Kidney (tissue), 14 donors: ENCODE results near the gene PPFIA4. TPM values are rescaled to one million over a fixed set of nuclear protein-coding genes. Genes with fewer than 3 reads are reported as not detected.

ENCODE experiments used
- DNase-seq, 5 donors: peaks; one replicate each; pipeline ENCODE4 v3.0.0-alpha.2; 2013 to 2020
- FAIRE-seq: peaks from 2 replicates; lab custom pipeline; 2012; peaks lifted over from hg19 to GRCh38; lab: Jason Lieb, UNC
- H3K27ac ChIP-seq, 2 donors: one replicate each; pipeline ENCODE4 v1.7.0; 2013; ENCODE audit warnings: low read depth in 2 of 2, low read length in 2 of 2, inconsistent platforms in 1 of 2
- H3K27me3 ChIP-seq: one replicate; pipeline ENCODE4 v1.7.1; 2013; ENCODE audit warnings: low read length, inconsistent platforms; ENCODE audit not compliant: control insufficient read depth, insufficient read depth
- H3K36me3 ChIP-seq, 3 donors: one replicate each; pipeline versions ENCODE4 v1.7.0 to v1.7.1; 2013; ENCODE audit warnings: low read length in 3 of 3, control low read depth in 1 of 3, inconsistent platforms in 1 of 3; ENCODE audit not compliant: insufficient read depth in 3 of 3, control insufficient read depth in 2 of 3
- H3K4me1 ChIP-seq, 3 donors: one replicate each; pipeline versions ENCODE4 v1.7.0 to v1.7.1; 2013; ENCODE audit warnings: low read length in 3 of 3, inconsistent platforms in 1 of 3, low read depth in 1 of 3; ENCODE audit not compliant: control insufficient read depth in 2 of 3, insufficient read depth in 2 of 3
- H3K4me3 ChIP-seq, 3 donors: one replicate each; pipeline versions ENCODE4 v1.7.0 to v1.8.1; 2013; ENCODE audit warnings: low read length in 3 of 3, control low read depth in 1 of 3, inconsistent platforms in 1 of 3
- H3K9ac ChIP-seq, 3 donors: one replicate each; pipeline versions ENCODE4 v1.7.0 to v1.7.1; 2013; ENCODE audit warnings: low read length in 3 of 3, control low read depth in 1 of 3, inconsistent platforms in 1 of 3
- H3K9me3 ChIP-seq, 3 donors: one replicate each; pipeline versions ENCODE4 v1.7.0 to v1.7.1; 2013; ENCODE audit warnings: low read length in 3 of 3, control low read depth in 1 of 3, inconsistent platforms in 1 of 3; ENCODE audit not compliant: control insufficient read depth in 2 of 3, insufficient read depth in 1 of 3
- CTCF ChIP-seq: IDR thresholded peaks from 3 replicates; pipeline ENCODE4 v1.5.1; 2012; ENCODE audit warnings: mild to moderate bottlenecking, moderate library complexity, borderline replicate concordance; ENCODE audit not compliant: insufficient read depth; ENCODE audit errors: extremely low read depth
- intact Hi-C: fragments of 100-400 bp; cut with DNase I; formaldehyde crosslinking; loops from one replicate; pipeline ENCODE4 v1.11.1; 2022
- polyA plus RNA-seq: library from polyadenylated mRNA; stranded (reverse); fragments of 350-450 nt; fragmentation: Illumina TruSeq; extraction: RNeasy Lipid Tissue Mini Kit (QIAGEN cat#74804); gene quantifications from one replicate; pipeline ENCODE4 v1.2.3, GENCODE V29; 2014; ENCODE audit warnings: low read depth, low replicate concordance; ENCODE audit not compliant: insufficient read depth
- total RNA-seq: library from RNA; stranded (reverse); fragmentation: NEBNext Ultra II Directional; extraction: Animal tissue kit (Norgen Biotek cat#: 25700); gene quantifications from one replicate; pipeline ENCODE4 v1.2.1, GENCODE V29; 2021
- donor health status: control.
- donor health status: control.
- donor health status: control.
- donor health status: control.
- donor health status: control.
- donor health status: DM: yes; HTN: yes; CAD: no.
- donor health status: Normal renal cell carcinoma (clear cell type).

PPFIA4 gene
- total and polyA plus RNA-seq, 2 donors from 2014 or later: 1.7 to 5.2 TPM

- Histone ChIP-seq H3K9ac (no peak overlapping the region), H3K27me3 (no peaks in the 10 kb centered on the region), H3K36me3 (no peaks in the 10 kb centered on the region), H3K4me1 (peaks cover 0 to 2% (median 0%) of the 10 kb centered on the region in 3 donors), H3K9me3 (no peaks in the 10 kb centered on the region), H3K4me3 (no peak overlapping the region), H3K27ac (no peak overlapping the region)
- no peak for DNase-seq
- TF ChIP-seq CTCF: no peak
- intact Hi-C loops: no loop called here
- no peak for FAIRE-seq
Measured at GRCh38 chr1:203036135-203036534, 9.8 kb downstream of the PPFIA4 start.

- Histone ChIP-seq H3K4me1 (peaks cover 0 to 2% (median 0%) of the 10 kb centered on the region in 3 donors), H3K9ac (no peak overlapping the region), H3K36me3 (no peaks in the 10 kb centered on the region), H3K27me3 (no peaks in the 10 kb centered on the region), H3K27ac (no peak overlapping the region), H3K9me3 (no peaks in the 10 kb centered on the region), H3K4me3 (no peak overlapping the region)
- no peak for TF ChIP-seq CTCF
- DNase-seq: peak in 2 of 5 donors; percentile 24 to 30
- intact Hi-C loops: no loop called here
- no peak for FAIRE-seq
Measured at GRCh38 chr1:203036537-203036936, 10.2 kb downstream of the PPFIA4 start.

- Histone ChIP-seq H3K4me1 (peaks cover 0 to 2% (median 0%) of the 10 kb centered on the region in 3 donors), H3K27ac (no peak overlapping the region), H3K27me3 (no peaks in the 10 kb centered on the region), H3K9me3 (no peaks in the 10 kb centered on the region), H3K36me3 (no peaks in the 10 kb centered on the region), H3K9ac (no peak overlapping the region), H3K4me3 (no peak overlapping the region)
- TF ChIP-seq CTCF: no peak
- intact Hi-C loops: no loop called here
- FAIRE-seq (no peak), DNase-seq (peak in 2 of 5 donors; percentile 17 to 24)
Measured at GRCh38 chr1:203037509-203038190, 11.4 kb downstream of the PPFIA4 start.
